Activated CD8-positive, alpha-beta memory T cell treated with anti-CD3 and anti-CD28 coated beads, Interleukin-2, amount 10 ng/mL, durations not matched to agents 7 days and 5 days (primary cell): ENCODE data around the gene CATSPER4. TPM values are rescaled to one million over a fixed set of nuclear protein-coding genes. Genes with fewer than 3 reads are reported as not detected.

Source experiments
- total RNA-seq, 2 experiments: library from RNA; stranded (reverse); gene quantifications; one replicate each; pipeline ENCODE4 v1.2.3, GENCODE V29; 2021

Gene CATSPER4
- total RNA-seq, 2 experiments from 2014 or later, result 0.15 TPM; not detected in 1

Other genes with a start within 250 kb of the CATSPER4 start
- gene PAFAH2, start 192.5 kb upstream of the CATSPER4 start, total RNA-seq, result 1 to 10 TPM; 9.0 to 9.2 TPM
- not detected for gene EXTL1, start 168.8 kb upstream of the CATSPER4 start, total RNA-seq
- gene SLC30A2, start 144.5 kb upstream of the CATSPER4 start, total RNA-seq, result not detected
- not detected for gene TRIM63, start 123.0 kb upstream of the CATSPER4 start, total RNA-seq
- gene PDIK1L, start 78.8 kb upstream of the CATSPER4 start, total RNA-seq, result 10 to 100 TPM; 18.3 to 20.2 TPM
- not detected for gene FAM110D, start 31.5 kb upstream of the CATSPER4 start, total RNA-seq
- not detected for gene C1orf232, start 21.6 kb upstream of the CATSPER4 start, total RNA-seq
- 10 to 100 TPM; 40.1 to 48.1 TPM for gene ZNF593, start 20.7 kb upstream of the CATSPER4 start, total RNA-seq
- gene ZNF593OS, start 18.8 kb upstream of the CATSPER4 start, total RNA-seq, result not detected
- 1 to 10 TPM; 1.4 to 1.5 TPM for gene CNKSR1, start 13.1 kb upstream of the CATSPER4 start, total RNA-seq
- gene CEP85, start 43.6 kb downstream of the CATSPER4 start, total RNA-seq, result 10 to 100 TPM; 42.0 to 56.3 TPM
- gene SH3BGRL3, start 89.5 kb downstream of the CATSPER4 start, total RNA-seq, result 100 to 1,000 TPM; 562 to 632 TPM
- gene UBXN11, start 116.0 kb downstream of the CATSPER4 start, total RNA-seq, result 10 to 100 TPM; 27.7 to 39.3 TPM
- gene CD52, start 127.4 kb downstream of the CATSPER4 start, total RNA-seq, result 100 to 1,000 TPM; 951 to 971 TPM
- 1 to 10 TPM; 5.7 to 8.6 TPM for gene CRYBG2, start 163.5 kb downstream of the CATSPER4 start, total RNA-seq
- gene ZNF683, start 182.1 kb downstream of the CATSPER4 start, total RNA-seq, result 10 to 100 TPM in 1 of 2 experiments, 1 to 10 TPM in 1; 7.0 to 26.3 TPM
- not detected for gene LIN28A, start 220.2 kb downstream of the CATSPER4 start, total RNA-seq
- 10 to 100 TPM; 49.2 to 54.0 TPM for gene DHDDS, start 241.7 kb downstream of the CATSPER4 start, total RNA-seq